HCT116 (cell line): ENCODE measurements around the gene CAB39L. TPM values are rescaled to one million over a fixed set of nuclear protein-coding genes. Genes with fewer than 3 reads are reported as not detected.

Experiments
- ATAC-seq: fragments of 200-7000 bp; cut with Tn5 transposase; 2 replicates; pipeline ENCODE4 v1.9.1; 2020; ENCODE audit warnings: mild to moderate bottlenecking, moderate library complexity
- BruUV-seq: library from RNA; stranded (reverse); fragments of 400-500 nt; replicated peaks from 2 replicates; lab custom pipeline; 2021; lab: Mats Ljungman, UMichigan
- CTCF ChIA-PET: fragments of 300-600 bp; sonication (Branson Sonifier 250); formaldehyde crosslinking; loops from one replicate; lab custom pipeline; 2021; ENCODE audit warnings: antibody characterized with exemption; lab: Charles Lee
- POLR2A ChIA-PET: fragments of 300-600, 350-600 bp; sonication (Branson Sonifier 250); formaldehyde crosslinking; loops from one replicate; lab custom pipeline; 2021; ENCODE audit warnings: antibody characterized with exemption; lab: Charles Lee
- RAD21 ChIA-PET, 2 experiments: fragments of 300-600 bp; sonication (Branson Sonifier 250); formaldehyde crosslinking; loops; one replicate each; lab custom pipeline; 2023; ENCODE audit warnings: low total read pairs in 2 of 2; ENCODE audit not compliant: uncharacterized antibody in 2 of 2, unreplicated experiment in 2 of 2, low non-redundant PET in 1 of 2; lab: Charles Lee
- DNase-seq: peaks from one replicate; pipeline ENCODE4 v3.0.0-alpha.2; 2010; ENCODE audit warnings: low read depth, low spot score
- H2AFZ ChIP-seq: fragments of 200-600 bp; shearing (Covaris generic), sonication (generic); 2 replicates; pipeline ENCODE4 v1.6.1; 2017; ENCODE audit warnings: low read depth, mixed run types, mixed read lengths, antibody characterized with exemption, low read length; ENCODE audit not compliant: poor library complexity, severe bottlenecking
- H3K27ac ChIP-seq: 2 replicates; pipeline ENCODE4 v1.5.1; 2012; ENCODE audit warnings: low read depth, low read length
- H3K27me3 ChIP-seq: fragments of 200-600 bp; sonication (generic); 2 replicates; pipeline ENCODE4 v1.6.1; 2016; ENCODE audit warnings: mixed run types, low read length, mixed read lengths; ENCODE audit not compliant: insufficient read depth
- H3K36me3 ChIP-seq, 2 experiments: fragments of 200-500 bp in 1 of 2; fragments of 200-600 bp in 1 of 2; sonication (Bioruptor generic) in 1 of 2; sonication (generic) in 1 of 2; 2 replicates each; pipeline versions ENCODE4 v1.5.1 to v1.6.1; 2014 to 2016; ENCODE audit warnings: low read length in 2 of 2, inconsistent platforms in 1 of 2, mixed read lengths in 1 of 2, mixed run types in 1 of 2; ENCODE audit not compliant: insufficient read depth in 2 of 2, control insufficient read depth in 1 of 2
- H3K4me1 ChIP-seq, 2 experiments: fragments of 200-600 bp in 1 of 2; sonication (generic) in 1 of 2; 2 replicates each; pipeline versions ENCODE4 v1.5.1 to v1.6.1; 2012 to 2017; ENCODE audit warnings: low read length in 2 of 2, inconsistent platforms in 1 of 2, mild to moderate bottlenecking in 1 of 2, mixed read lengths in 1 of 2, mixed run types in 1 of 2, moderate library complexity in 1 of 2; ENCODE audit not compliant: insufficient read depth in 2 of 2, control insufficient read depth in 1 of 2
- H3K4me2 ChIP-seq: fragments of 200-600 bp; sonication (generic); 2 replicates; pipeline ENCODE4 v1.6.1; 2017; ENCODE audit warnings: mixed run types, low read length, mixed read lengths
- H3K4me3 ChIP-seq, 2 experiments: fragments of 200-600 bp in 1 of 2; sonication (generic) in 1 of 2; replicated peaks in 1 of 2; 2 replicates each; pipeline ENCODE4 v1.5.1; 2011 to 2016; ENCODE audit warnings: low read length in 2 of 2, control low read depth in 1 of 2, low read depth in 1 of 2, mild to moderate bottlenecking in 1 of 2, mixed read lengths in 1 of 2, mixed run types in 1 of 2
- H3K79me2 ChIP-seq: fragments of 200-600 bp; sonication (generic); 2 replicates; pipeline ENCODE4 v1.6.1; 2017; ENCODE audit warnings: mild to moderate bottlenecking, mixed run types, low read length, moderate library complexity, mixed read lengths; ENCODE audit not compliant: insufficient read depth
- H3K9ac ChIP-seq: fragments of 200-600 bp; sonication (generic); 2 replicates; pipeline ENCODE4 v1.6.1; 2016; ENCODE audit warnings: low read length, mixed read lengths
- H3K9me2 ChIP-seq: fragments of 200-600 bp; sonication (generic), shearing (Covaris generic); 2 replicates; pipeline ENCODE4 v1.6.1; 2017; ENCODE audit warnings: mixed run types, mild to moderate bottlenecking, moderate library complexity; ENCODE audit not compliant: insufficient read depth
- H3K9me3 ChIP-seq, 2 experiments: fragments of 200-500 bp in 1 of 2; fragments of 200-600 bp in 1 of 2; sonication (Bioruptor generic) in 1 of 2; sonication (generic) in 1 of 2; 2 replicates each; pipeline ENCODE4 v1.6.1; 2014 to 2017; ENCODE audit warnings: low read length in 2 of 2, mixed read lengths in 2 of 2, inconsistent platforms in 1 of 2, low read depth in 1 of 2, mild to moderate bottlenecking in 1 of 2, mixed run types in 1 of 2, moderate library complexity in 1 of 2; ENCODE audit not compliant: control insufficient read depth in 1 of 2, insufficient read depth in 1 of 2
- H4K20me1 ChIP-seq: fragments of 200-600 bp; sonication (generic), shearing (Covaris generic); 2 replicates; pipeline ENCODE4 v1.6.1; 2017; ENCODE audit warnings: mixed run types, mild to moderate bottlenecking, moderate library complexity; ENCODE audit not compliant: insufficient read depth
- ATF3 ChIP-seq: IDR thresholded peaks from 2 replicates; pipeline ENCODE4 v1.6.1; 2012
- CEBPB ChIP-seq: IDR thresholded peaks from 2 replicates; pipeline ENCODE4 v1.6.1; 2012; ENCODE audit warnings: low read depth
- EGR1 ChIP-seq: IDR thresholded peaks from 2 replicates; pipeline ENCODE4 v1.6.1; 2012; ENCODE audit warnings: low read depth
- ELF1 ChIP-seq: IDR thresholded peaks from 2 replicates; pipeline ENCODE4 v1.6.1; 2012; ENCODE audit warnings: low read depth, borderline replicate concordance
- EZH2 ChIP-seq: fragments of 200-600 bp; sonication (generic); IDR thresholded peaks from 2 replicates; pipeline ENCODE4 v1.6.1; 2017; ENCODE audit warnings: antibody characterized with exemption, mixed run types
- FOSL1 ChIP-seq: IDR thresholded peaks from 2 replicates; pipeline ENCODE4 v1.6.1; 2012; ENCODE audit warnings: low read depth
- POLR2A ChIP-seq: IDR thresholded peaks from 2 replicates; pipeline ENCODE4 v1.7.0; 2011; ENCODE audit warnings: borderline replicate concordance; ENCODE audit not compliant: insufficient read depth, insufficient read length; ENCODE audit errors: extremely low read depth
- POLR2AphosphoS5 ChIP-seq: IDR thresholded peaks from 2 replicates; pipeline ENCODE4 v1.6.1; 2011; ENCODE audit warnings: mild to moderate bottlenecking, low read depth, low read length, moderate library complexity
- RAD21 ChIP-seq: IDR thresholded peaks from 2 replicates; pipeline ENCODE4 v1.6.1; 2012; ENCODE audit warnings: low read depth, mild to moderate bottlenecking
- REST ChIP-seq: IDR thresholded peaks from 2 replicates; pipeline ENCODE4 v1.6.1; 2012; ENCODE audit warnings: low read depth
- SIN3A ChIP-seq: IDR thresholded peaks from 2 replicates; pipeline ENCODE4 v1.6.1; 2012; ENCODE audit warnings: low read depth
- TCF7L2 ChIP-seq: IDR thresholded peaks from 2 replicates; pipeline ENCODE4 v1.7.0; 2011; ENCODE audit warnings: borderline replicate concordance, inconsistent platforms; ENCODE audit not compliant: insufficient read depth, insufficient read length; ENCODE audit errors: extremely low read depth
- ZBTB33 ChIP-seq: IDR thresholded peaks from 2 replicates; pipeline ENCODE4 v1.6.1; 2011; ENCODE audit warnings: mild to moderate bottlenecking, low read length, moderate library complexity; ENCODE audit not compliant: insufficient replicate concordance; ENCODE audit errors: extremely low read depth
- ZFX ChIP-seq: fragments of 450-650 bp; IDR thresholded peaks from 2 replicates; pipeline ENCODE4 v1.6.1; 2017
- ZNF274 ChIP-seq: fragments of 200-500 bp; sonication (Bioruptor generic); IDR thresholded peaks from 2 replicates; pipeline ENCODE4 v1.6.1; 2014; ENCODE audit warnings: mild to moderate bottlenecking, low read depth, low read length, inconsistent platforms
- intact Hi-C: fragments of 100-400 bp; cut with micrococcal nuclease; formaldehyde crosslinking; loops from 2 replicates; pipeline ENCODE4 v1.10.0; 2022
- total RNA-seq: library from RNA; stranded (reverse); gene quantifications from one replicate; pipeline ENCODE4 v1.2.1, GENCODE V29; 2021; ENCODE audit not compliant: unreplicated experiment
- TF ChIP-seq, protein P1 (sequence below), 3 experiments: fragments of 200-600 bp in 1 of 3; sonication (generic) in 1 of 3; IDR thresholded peaks in 2 of 3; conservative IDR thresholded peaks in 1 of 3; 2 replicates each; pipeline ENCODE4 v1.5.1; 2012 to 2017; ENCODE audit warnings: low read depth in 2 of 3, low read length in 2 of 3, antibody characterized with exemption in 1 of 3, borderline replicate concordance in 1 of 3, control low read depth in 1 of 3, mild to moderate bottlenecking in 1 of 3, mixed read lengths in 1 of 3, mixed run types in 1 of 3, moderate library complexity in 1 of 3; ENCODE audit not compliant: insufficient read depth in 1 of 3

Gene CAB39L
- total RNA-seq, 1 experiment from 2014 or later = 6.1 TPM

DNA sequence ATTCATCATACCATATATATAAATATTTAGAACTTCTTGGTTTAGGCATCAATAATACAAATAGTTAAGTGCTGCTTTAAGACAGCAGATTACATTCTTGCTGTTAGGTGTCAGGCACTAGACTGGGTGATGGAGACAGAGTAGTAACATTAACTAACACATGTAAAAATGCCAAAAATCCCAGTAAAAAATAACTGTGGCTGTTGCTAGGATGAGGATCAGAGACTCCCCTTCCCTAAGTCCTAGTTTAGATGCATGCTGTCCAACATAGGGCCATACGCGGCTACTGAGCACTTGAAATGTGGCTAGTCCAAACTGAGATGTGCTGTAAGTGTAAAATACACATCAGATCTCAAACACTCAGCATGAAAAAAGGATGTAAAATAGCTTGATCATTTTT is 101.4 kb downstream of the CAB39L start:
- no TSS peak for BruUV-seq
- no peak overlapping the region for H3K27ac ChIP-seq
- no peaks in the 10 kb centered on the region for H4K20me1 ChIP-seq
- CTCF ChIA-PET = no interaction called here
- POLR2A ChIA-PET = no interaction called here
- H3K4me3 ChIP-seq = no peak overlapping the region
- RAD21 ChIA-PET = no interaction called here
- H3K4me1 ChIP-seq = no peaks in the 10 kb centered on the region
- H3K9ac ChIP-seq = no peak overlapping the region
- no peak overlapping the region for H2AFZ ChIP-seq
- H3K4me2 ChIP-seq = no peak overlapping the region
- TF ChIP-seq FOSL1 (no peak), TCF7L2 (no peak), ZNF274 (no peak), POLR2AphosphoS5 (no peak), RAD21 (no peak), ATF3 (no peak), ZFX (no peak), ZBTB33 (no peak), CEBPB (no peak), ELF1 (no peak), EGR1 (no peak), REST (no peak), SIN3A (no peak), POLR2A (no peak), EZH2 (no peak)
- TF ChIP-seq, protein P1, sequence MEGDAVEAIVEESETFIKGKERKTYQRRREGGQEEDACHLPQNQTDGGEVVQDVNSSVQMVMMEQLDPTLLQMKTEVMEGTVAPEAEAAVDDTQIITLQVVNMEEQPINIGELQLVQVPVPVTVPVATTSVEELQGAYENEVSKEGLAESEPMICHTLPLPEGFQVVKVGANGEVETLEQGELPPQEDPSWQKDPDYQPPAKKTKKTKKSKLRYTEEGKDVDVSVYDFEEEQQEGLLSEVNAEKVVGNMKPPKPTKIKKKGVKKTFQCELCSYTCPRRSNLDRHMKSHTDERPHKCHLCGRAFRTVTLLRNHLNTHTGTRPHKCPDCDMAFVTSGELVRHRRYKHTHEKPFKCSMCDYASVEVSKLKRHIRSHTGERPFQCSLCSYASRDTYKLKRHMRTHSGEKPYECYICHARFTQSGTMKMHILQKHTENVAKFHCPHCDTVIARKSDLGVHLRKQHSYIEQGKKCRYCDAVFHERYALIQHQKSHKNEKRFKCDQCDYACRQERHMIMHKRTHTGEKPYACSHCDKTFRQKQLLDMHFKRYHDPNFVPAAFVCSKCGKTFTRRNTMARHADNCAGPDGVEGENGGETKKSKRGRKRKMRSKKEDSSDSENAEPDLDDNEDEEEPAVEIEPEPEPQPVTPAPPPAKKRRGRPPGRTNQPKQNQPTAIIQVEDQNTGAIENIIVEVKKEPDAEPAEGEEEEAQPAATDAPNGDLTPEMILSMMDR (IDR thresholded peaks at IDR 0.05 in 2 of 3, conservative IDR thresholded peaks at IDR 0.05 in 1 of 3; ENCODE audit: borderline replicate concordance in 1 of 3, insufficient read depth in 1 of 3, low read depth in 2 of 3, low read length in 2 of 3) = no peak
- TF ChIP-seq, all 23 proteins: peak for 0
- intact Hi-C loops = no loop called here
- Histone ChIP-seq H3K79me2 (no peaks in the 10 kb centered on the region), H3K36me3 (no peaks in the 10 kb centered on the region), H3K9me3 (no peaks in the 10 kb centered on the region), H3K27me3 (no peaks in the 10 kb centered on the region), H3K9me2 (no peaks in the 10 kb centered on the region)
- ATAC-seq = no peak
- DNase-seq = no peak
